OCI-LY1 (cell line): ENCODE measurements around the gene RGS14.
"Not testable (repeated sequence)": the region's sequence is repeated elsewhere in the genome, so short reads cannot be mapped to it uniquely, and the experiment has no call there.

Source experiments
- H2AFZ ChIP-seq: fragments of 200-600 bp; sonication (generic), shearing (Covaris generic); 2 replicates; pipeline ENCODE4 v1.6.0; 2014; ENCODE audit warnings: antibody characterized with exemption, mild to moderate bottlenecking, low read length
- H3F3A ChIP-seq: fragments of 200-600 bp; sonication (generic), shearing (Covaris generic); 2 replicates; pipeline ENCODE4 v1.6.0; 2014; ENCODE audit warnings: mild to moderate bottlenecking, antibody characterized with exemption, low read length, moderate library complexity; ENCODE audit not compliant: insufficient read depth
- H3K27ac ChIP-seq: fragments of 200-600 bp; sonication (generic); 2 replicates; pipeline ENCODE4 v1.5.1; 2014; ENCODE audit warnings: low read length, mixed run types, mild to moderate bottlenecking, low read depth; ENCODE audit not compliant: poor library complexity, severe bottlenecking
- H3K27me3 ChIP-seq: fragments of 200-600 bp; sonication (generic); 2 replicates; pipeline ENCODE4 v1.6.0; 2014; ENCODE audit warnings: antibody characterized with exemption, mild to moderate bottlenecking, low read length, moderate library complexity; ENCODE audit not compliant: insufficient read depth
- H3K36me3 ChIP-seq: fragments of 200-600 bp; sonication (generic); 2 replicates; pipeline ENCODE4 v1.6.1; 2014; ENCODE audit warnings: mild to moderate bottlenecking, antibody characterized with exemption, low read length, moderate library complexity, mixed read lengths; ENCODE audit not compliant: insufficient read depth
- H3K4me1 ChIP-seq: fragments of 200-600 bp; sonication (generic); 2 replicates; pipeline ENCODE4 v1.5.1; 2014; ENCODE audit warnings: mild to moderate bottlenecking, low read length, moderate library complexity; ENCODE audit not compliant: insufficient read depth, severe bottlenecking
- H3K4me2 ChIP-seq: fragments of 200-600 bp; sonication (generic), shearing (Covaris generic); 2 replicates; pipeline ENCODE4 v1.6.1; 2014; ENCODE audit warnings: low read length
- H3K4me3 ChIP-seq: fragments of 200-600 bp; sonication (generic); 2 replicates; pipeline ENCODE4 v1.5.1; 2014; ENCODE audit warnings: low read length, low read depth, mild to moderate bottlenecking, mixed read lengths; ENCODE audit not compliant: poor library complexity, severe bottlenecking
- H3K79me2 ChIP-seq: fragments of 200-600 bp; shearing (Covaris generic); 2 replicates; pipeline ENCODE4 v1.6.1; 2016; ENCODE audit warnings: mixed run types, low read length, mixed read lengths; ENCODE audit not compliant: insufficient read depth
- H3K9ac ChIP-seq: fragments of 200-600 bp; sonication (generic), shearing (Covaris generic); 2 replicates; pipeline ENCODE4 v1.6.1; 2014; ENCODE audit warnings: mild to moderate bottlenecking, low read length, mixed read lengths
- H3K9me2 ChIP-seq: fragments of 200-600 bp; sonication (generic), shearing (Covaris generic); 2 replicates; pipeline ENCODE4 v1.6.1; 2014; ENCODE audit warnings: low read depth, mild to moderate bottlenecking, low read length, mixed read lengths
- H3K9me3 ChIP-seq: fragments of 200-600 bp; shearing (Covaris generic); 2 replicates; pipeline ENCODE4 v1.6.1; 2014; ENCODE audit warnings: low read length, mixed read lengths
- H4K20me1 ChIP-seq: fragments of 200-600 bp; sonication (generic), shearing (Covaris generic); 2 replicates; pipeline ENCODE4 v1.6.0; 2016; ENCODE audit warnings: mild to moderate bottlenecking, low read length; ENCODE audit not compliant: insufficient read depth
- CTCF ChIP-seq: fragments of 200-600 bp; sonication (generic), shearing (Covaris generic); IDR thresholded peaks from 2 replicates; pipeline ENCODE4 v1.5.1; 2017; ENCODE audit warnings: mild to moderate bottlenecking, antibody characterized with exemption, low read length, moderate library complexity, mixed read lengths
- EZH2 ChIP-seq: fragments of 200-600 bp; sonication (generic), shearing (Covaris generic); IDR thresholded peaks from 2 replicates; pipeline ENCODE4 v1.8.0; 2017; ENCODE audit warnings: borderline replicate concordance, mixed run types, mild to moderate bottlenecking, antibody characterized with exemption, low read length, moderate library complexity, mixed read lengths

The RGS14 gene

DNA sequence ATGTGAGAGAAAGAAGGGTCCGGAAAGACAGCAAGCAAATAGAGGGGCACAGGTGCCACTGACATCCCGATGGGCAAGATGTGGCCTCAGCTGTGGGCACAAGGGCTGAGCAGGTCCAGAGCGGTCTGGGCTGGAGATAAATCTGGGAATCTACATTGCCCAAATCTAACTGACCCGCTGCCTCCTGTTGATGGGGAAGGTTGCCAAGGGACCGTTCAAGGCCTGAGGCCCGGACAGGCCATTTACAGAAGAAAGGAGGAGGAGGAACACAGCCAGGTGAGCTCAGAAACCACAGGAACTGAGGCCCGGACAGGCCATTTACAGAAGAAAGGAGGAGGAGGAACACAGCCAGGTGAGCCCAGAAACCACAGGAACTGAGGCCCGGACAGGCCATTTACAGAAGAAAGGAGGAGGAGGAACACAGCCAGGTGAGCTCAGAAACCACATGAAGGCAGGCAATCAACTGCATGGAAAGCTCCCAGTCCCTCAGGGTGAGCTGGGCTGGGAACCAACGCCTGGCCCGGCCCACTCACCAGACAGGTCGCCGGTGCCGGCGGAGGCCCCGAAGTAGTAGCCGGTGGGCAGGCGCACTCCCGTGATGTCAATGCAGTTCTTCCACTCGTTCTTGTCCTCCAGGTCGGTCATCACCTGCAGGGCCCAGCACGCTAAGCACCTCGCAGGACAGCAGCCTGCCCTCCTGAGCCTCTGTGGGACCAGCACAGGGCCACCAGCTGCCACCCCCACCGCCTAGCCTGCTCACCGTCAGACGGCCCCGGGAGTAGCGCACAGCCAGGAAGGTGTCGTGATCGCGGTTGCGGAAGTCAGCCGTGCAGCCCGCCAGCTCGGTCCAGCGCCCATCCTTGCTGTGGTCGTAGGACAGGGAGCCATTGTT, 20.9 kb upstream of the RGS14 start:
- no peaks in the 10 kb centered on the region for H3F3A ChIP-seq
- TF ChIP-seq EZH2 (no peak), CTCF (no peak)
- H3K27ac ChIP-seq = no peak overlapping the region
- no peak overlapping the region for H3K9ac ChIP-seq
- no peak overlapping the region for H3K4me2 ChIP-seq
- no peaks in the 10 kb centered on the region for H3K4me1 ChIP-seq
- H3K9me2 ChIP-seq = no peaks in the 10 kb centered on the region
- H2AFZ ChIP-seq = no peak overlapping the region
- peaks cover 6% of the 10 kb centered on the region; the same call in 1 of the 2 replicates for H3K9me3 ChIP-seq
- H3K4me3 ChIP-seq = no peak overlapping the region
- H3K79me2 ChIP-seq = peaks cover 14% of the 10 kb centered on the region
- H3K36me3 ChIP-seq = peaks cover 93% of the 10 kb centered on the region
- no peaks in the 10 kb centered on the region for H3K27me3 ChIP-seq
- H4K20me1 ChIP-seq = no peaks in the 10 kb centered on the region

DNA sequence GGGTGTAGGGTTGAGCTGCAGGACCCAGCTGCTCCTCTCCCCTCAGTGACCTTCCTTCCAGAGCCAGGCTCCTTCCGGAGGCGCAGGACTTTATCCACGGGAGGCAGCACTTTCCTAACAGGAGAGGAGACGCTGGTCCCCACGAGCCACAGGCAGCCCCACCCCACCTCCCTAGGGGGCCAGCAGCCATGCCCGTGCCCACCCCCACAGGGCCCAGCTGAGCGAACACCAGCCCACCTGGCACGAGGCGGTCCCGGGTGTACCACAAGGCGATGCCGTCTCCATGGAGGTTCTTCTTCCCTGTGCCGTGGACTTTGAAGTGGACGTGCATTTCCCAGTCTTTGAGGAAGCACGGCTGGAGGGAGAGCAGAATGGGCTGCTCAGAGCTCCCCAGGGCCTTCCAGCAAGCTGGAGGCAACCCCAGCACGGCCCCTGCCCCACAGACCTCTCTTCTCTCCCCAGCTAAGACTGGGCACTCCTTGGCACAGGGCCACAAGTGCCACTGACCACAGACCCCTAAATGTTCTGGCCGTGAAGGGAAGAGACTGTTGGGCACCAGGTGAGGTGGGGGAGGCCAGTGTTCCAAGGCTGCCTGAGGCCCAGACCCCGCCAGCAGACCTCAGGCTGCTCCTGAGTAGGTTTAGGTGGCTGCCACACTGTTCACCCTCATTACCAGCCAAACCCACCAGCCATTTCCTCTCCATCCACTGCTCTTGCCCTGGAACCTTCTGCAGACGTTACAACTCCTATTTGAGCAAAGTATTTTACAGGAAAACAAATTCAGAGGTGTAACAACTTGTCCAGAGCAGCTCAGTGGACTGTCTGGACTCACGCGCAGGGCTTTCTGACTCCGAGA, 19.2 kb upstream of the RGS14 start:
- H3K9ac ChIP-seq = no peak overlapping the region
- H4K20me1 ChIP-seq = no peaks in the 10 kb centered on the region
- H3K4me1 ChIP-seq = no peaks in the 10 kb centered on the region
- H3K36me3 ChIP-seq = peaks cover 90% of the 10 kb centered on the region
- H3K4me2 ChIP-seq = no peak overlapping the region
- H3K9me2 ChIP-seq = no peaks in the 10 kb centered on the region
- H3F3A ChIP-seq = no peaks in the 10 kb centered on the region
- H3K79me2 ChIP-seq = peaks cover 16% of the 10 kb centered on the region
- no peak for TF ChIP-seq CTCF
- TF ChIP-seq EZH2 = no peak
- H2AFZ ChIP-seq = no peak overlapping the region
- no peak overlapping the region for H3K4me3 ChIP-seq
- H3K27ac ChIP-seq = no peak overlapping the region
- no peaks in the 10 kb centered on the region for H3K27me3 ChIP-seq
- peaks cover 8% of the 10 kb centered on the region; the same call in 1 of the 2 replicates for H3K9me3 ChIP-seq

GRCh38 chr5:177339107-177339638, 18.6 kb upstream of the RGS14 start:
- Histone ChIP-seq H3K36me3 (peaks cover 88% of the 10 kb centered on the region), H3F3A (no peaks in the 10 kb centered on the region), H3K4me1 (no peaks in the 10 kb centered on the region), H3K27me3 (no peaks in the 10 kb centered on the region), H4K20me1 (no peaks in the 10 kb centered on the region), H3K4me2 (no peak overlapping the region), H3K27ac (no peak overlapping the region), H3K9ac (no peak overlapping the region), H3K9me2 (no peaks in the 10 kb centered on the region), H3K9me3 (peaks cover 10% of the 10 kb centered on the region; the same call in 1 of the 2 replicates), H2AFZ (no peak overlapping the region), H3K79me2 (peaks cover 20% of the 10 kb centered on the region), H3K4me3 (no peak overlapping the region)
- no peak for TF ChIP-seq EZH2
- no peak for TF ChIP-seq CTCF

- peaks cover 47% of the 10 kb centered on the region for H3K79me2 ChIP-seq
These were observed 14.7 kb upstream of the RGS14 start for GRCh38 chr5:177343000-177343399.

More at GRCh38 chr5:177343000-177343399, 14.7 kb upstream of the RGS14 start:
- not testable (repeated sequence) for H2AFZ ChIP-seq, H3K9me3 ChIP-seq, H3K4me1 ChIP-seq, H3K9me2 ChIP-seq, H3K4me2 ChIP-seq, H3K27me3 ChIP-seq, H4K20me1 ChIP-seq, H3K9ac ChIP-seq, H3K27ac ChIP-seq, H3F3A ChIP-seq, H3K4me3 ChIP-seq
- H3K36me3 ChIP-seq = peaks cover 74% of the 10 kb centered on the region
